22Rv1 (cell line): ENCODE results near the gene FZD7.

Experiments used
- H3K27ac ChIP-seq: fragments of 450-650 bp; 2 replicates; pipeline ENCODE4 v1.5.1; 2017
- CTCF ChIP-seq: fragments of 450-650 bp; IDR thresholded peaks from 2 replicates; pipeline ENCODE4 v1.5.1; 2017; ENCODE audit warnings: mild to moderate bottlenecking
- ZFX ChIP-seq: fragments of 450-650 bp; IDR thresholded peaks from 2 replicates; pipeline ENCODE4 v1.6.1; 2017; ENCODE audit warnings: antibody characterized with exemption, borderline replicate concordance

Gene FZD7

GRCh38 chr2:202084265-202084664, 50.6 kb downstream of the FZD7 start:
- H3K27ac ChIP-seq, result no peak overlapping the region
- TF ChIP-seq CTCF (no peak), ZFX (no peak)
